Measurements from ENCODE around the gene MACROD2. TPM values are rescaled to one million over a fixed set of nuclear protein-coding genes. Genes with fewer than 3 reads are reported as not detected.

Gene MACROD2
- total RNA-seq, 1 experiment from 2014 or later, result 3.1 TPM

DNA sequence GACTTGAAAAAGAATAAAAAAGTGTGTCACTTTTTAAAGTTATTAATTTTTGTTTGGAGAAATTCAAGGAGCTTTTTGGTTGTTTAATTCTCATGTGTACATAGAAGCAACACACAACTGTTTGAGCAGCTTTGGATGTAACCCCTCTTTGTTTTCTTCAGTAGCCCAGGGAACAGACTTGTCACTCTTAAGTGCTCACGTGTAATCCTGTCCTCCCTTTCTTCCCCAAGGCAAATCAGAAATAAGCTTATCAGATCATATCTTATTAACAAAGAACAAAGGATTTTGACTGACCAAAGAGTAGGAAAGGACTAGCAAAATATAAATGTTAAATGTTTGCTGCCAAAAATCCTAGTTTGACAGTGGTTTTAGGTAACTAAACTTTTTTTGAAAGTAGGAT is 349.4 kb downstream of the MACROD2 start:
- no peak overlapping the region for H3K27ac Mint-ChIP-seq (ENCODE audit: low read depth, unreplicated experiment)
- TF ChIP-seq, protein P1, sequence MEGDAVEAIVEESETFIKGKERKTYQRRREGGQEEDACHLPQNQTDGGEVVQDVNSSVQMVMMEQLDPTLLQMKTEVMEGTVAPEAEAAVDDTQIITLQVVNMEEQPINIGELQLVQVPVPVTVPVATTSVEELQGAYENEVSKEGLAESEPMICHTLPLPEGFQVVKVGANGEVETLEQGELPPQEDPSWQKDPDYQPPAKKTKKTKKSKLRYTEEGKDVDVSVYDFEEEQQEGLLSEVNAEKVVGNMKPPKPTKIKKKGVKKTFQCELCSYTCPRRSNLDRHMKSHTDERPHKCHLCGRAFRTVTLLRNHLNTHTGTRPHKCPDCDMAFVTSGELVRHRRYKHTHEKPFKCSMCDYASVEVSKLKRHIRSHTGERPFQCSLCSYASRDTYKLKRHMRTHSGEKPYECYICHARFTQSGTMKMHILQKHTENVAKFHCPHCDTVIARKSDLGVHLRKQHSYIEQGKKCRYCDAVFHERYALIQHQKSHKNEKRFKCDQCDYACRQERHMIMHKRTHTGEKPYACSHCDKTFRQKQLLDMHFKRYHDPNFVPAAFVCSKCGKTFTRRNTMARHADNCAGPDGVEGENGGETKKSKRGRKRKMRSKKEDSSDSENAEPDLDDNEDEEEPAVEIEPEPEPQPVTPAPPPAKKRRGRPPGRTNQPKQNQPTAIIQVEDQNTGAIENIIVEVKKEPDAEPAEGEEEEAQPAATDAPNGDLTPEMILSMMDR (IDR thresholded peaks at IDR 0.05; ENCODE audit: unreplicated experiment), result no peak
- CTCF ChIA-PET, result interaction anchor here (0.7 kb wide), 2 partner anchors 520 to 1572 kb away, joined by 3 read pairs; no protein-coding TSS in a partner anchor
- POLR2A ChIA-PET, result interaction anchor here (0.7 to 1.0 kb wide), 2 partner anchors 10 to 133 kb away, joined by 3 read pairs; no protein-coding TSS in a partner anchor
- no peak for DNase-seq (ENCODE audit: unreplicated experiment)
- no peaks in the 10 kb centered on the region for H3K9me3 Mint-ChIP-seq (ENCODE audit: unreplicated experiment)
- intact Hi-C loops (cut with micrococcal nuclease), result no loop called here
- no TSS peak for BruUV-seq (replicated peaks)
- no peaks in the 10 kb centered on the region for H3K36me3 Mint-ChIP-seq (ENCODE audit: insufficient read depth, unreplicated experiment)
- H3K27me3 Mint-ChIP-seq (ENCODE audit: insufficient read depth, unreplicated experiment), result no peaks in the 10 kb centered on the region
- no peak overlapping the region for H3K4me3 Mint-ChIP-seq (ENCODE audit: unreplicated experiment)
- H3K4me1 Mint-ChIP-seq (ENCODE audit: insufficient read depth, unreplicated experiment), result no peaks in the 10 kb centered on the region

GRCh38 chr20:14355791-14356190 is 360.5 kb downstream of the MACROD2 start:
- intact Hi-C loops (cut with micrococcal nuclease), result no loop called here
- no peaks in the 10 kb centered on the region for H3K9me3 Mint-ChIP-seq (ENCODE audit: unreplicated experiment)
- TF ChIP-seq, protein P1 (IDR thresholded peaks at IDR 0.05; ENCODE audit: unreplicated experiment), result no peak
- no TSS peak for BruUV-seq (replicated peaks)
- no peaks in the 10 kb centered on the region for H3K27me3 Mint-ChIP-seq (ENCODE audit: insufficient read depth, unreplicated experiment)
- no peaks in the 10 kb centered on the region for H3K36me3 Mint-ChIP-seq (ENCODE audit: insufficient read depth, unreplicated experiment)
- no peak for DNase-seq (ENCODE audit: unreplicated experiment)
- POLR2A ChIA-PET, result interaction anchor here (0.6 to 1.6 kb wide), 3 partner anchors 10 to 341 kb away, joined by 3 to 4 read pairs (median 4); no protein-coding TSS in a partner anchor
- H3K4me3 Mint-ChIP-seq (ENCODE audit: unreplicated experiment), result no peak overlapping the region
- CTCF ChIA-PET, result interaction anchor here (0.6 to 1.4 kb wide), 5 partner anchors 18 to 1573 kb away, joined by 3 to 6 read pairs (median 3); partner anchors contain the start of gene FLRT3
- no peaks in the 10 kb centered on the region for H3K4me1 Mint-ChIP-seq (ENCODE audit: insufficient read depth, unreplicated experiment)
- H3K27ac Mint-ChIP-seq (ENCODE audit: low read depth, unreplicated experiment), result no peak overlapping the region

- H3K4me1 Mint-ChIP-seq (ENCODE audit: insufficient read depth, unreplicated experiment), result no peaks in the 10 kb centered on the region
- TF ChIP-seq, protein P1 (IDR thresholded peaks at IDR 0.05; ENCODE audit: unreplicated experiment), result no peak
- DNase-seq (ENCODE audit: unreplicated experiment), result no peak
- POLR2A ChIA-PET, result interaction anchor here (0.7 kb wide), 1 partner anchor 604 kb away, joined by 3 read pairs; no protein-coding TSS in a partner anchor
- CTCF ChIA-PET, result interaction anchor here (0.7 to 1.1 kb wide), 3 partner anchors 38 to 1576 kb away, joined by 3 read pairs; no protein-coding TSS in a partner anchor
- no peaks in the 10 kb centered on the region for H3K27me3 Mint-ChIP-seq (ENCODE audit: insufficient read depth, unreplicated experiment)
- no peak overlapping the region for H3K4me3 Mint-ChIP-seq (ENCODE audit: unreplicated experiment)
- intact Hi-C loops (cut with micrococcal nuclease), result no loop called here
- H3K36me3 Mint-ChIP-seq (ENCODE audit: insufficient read depth, unreplicated experiment), result no peaks in the 10 kb centered on the region
- H3K9me3 Mint-ChIP-seq (ENCODE audit: unreplicated experiment), result no peaks in the 10 kb centered on the region
- BruUV-seq (replicated peaks), result no TSS peak
- H3K27ac Mint-ChIP-seq (ENCODE audit: low read depth, unreplicated experiment), result no peak overlapping the region
Measured at GRCh38 chr20:14360416-14360815, 365.1 kb downstream of the MACROD2 start.

GRCh38 chr20:14361509-14362345 is 366.4 kb downstream of the MACROD2 start:
- BruUV-seq (replicated peaks), result no TSS peak
- CTCF ChIA-PET, result no interaction called here

More at GRCh38 chr20:14361509-14362345, 366.4 kb downstream of the MACROD2 start:
- no peaks in the 10 kb centered on the region for H3K27me3 Mint-ChIP-seq (ENCODE audit: insufficient read depth, unreplicated experiment)
- no peaks in the 10 kb centered on the region for H3K36me3 Mint-ChIP-seq (ENCODE audit: insufficient read depth, unreplicated experiment)
- POLR2A ChIA-PET, result interaction anchor here (0.6 to 1.1 kb wide), 4 partner anchors 12 to 601 kb away, joined by 3 read pairs; partner anchors contain the start of gene FLRT3
- H3K4me3 Mint-ChIP-seq (ENCODE audit: unreplicated experiment), result no peak overlapping the region
- no peaks in the 10 kb centered on the region for H3K4me1 Mint-ChIP-seq (ENCODE audit: insufficient read depth, unreplicated experiment)
- DNase-seq (ENCODE audit: unreplicated experiment), result no peak
- TF ChIP-seq, protein P1 (IDR thresholded peaks at IDR 0.05; ENCODE audit: unreplicated experiment), result no peak
- no peaks in the 10 kb centered on the region for H3K9me3 Mint-ChIP-seq (ENCODE audit: unreplicated experiment)
- no peak overlapping the region for H3K27ac Mint-ChIP-seq (ENCODE audit: low read depth, unreplicated experiment)
- intact Hi-C loops (cut with micrococcal nuclease), result no loop called here

Measured in MCF 10A (cell line).